DMS53 treated with DMSO at 0.1 percent for 48 hours (cell line): Measurements from ENCODE around the gene NAMPT.
A peak's percentile ranks its signal among the peaks of the same experiment; 100 is the strongest.
"Not testable (repeated sequence)": the region's sequence is repeated elsewhere in the genome, so short reads cannot be mapped to it uniquely, and the experiment has no call there.

Experiments used
- DNase-seq: peaks from one replicate; lab custom pipeline; 2025; ENCODE audit not compliant: unreplicated experiment; lab: John Stamatoyannopoulos, UW

Gene NAMPT

GRCh38 chr7:106236065-106236464 is 48.7 kb downstream of the NAMPT start:
- DNase-seq = no peak

DNA sequence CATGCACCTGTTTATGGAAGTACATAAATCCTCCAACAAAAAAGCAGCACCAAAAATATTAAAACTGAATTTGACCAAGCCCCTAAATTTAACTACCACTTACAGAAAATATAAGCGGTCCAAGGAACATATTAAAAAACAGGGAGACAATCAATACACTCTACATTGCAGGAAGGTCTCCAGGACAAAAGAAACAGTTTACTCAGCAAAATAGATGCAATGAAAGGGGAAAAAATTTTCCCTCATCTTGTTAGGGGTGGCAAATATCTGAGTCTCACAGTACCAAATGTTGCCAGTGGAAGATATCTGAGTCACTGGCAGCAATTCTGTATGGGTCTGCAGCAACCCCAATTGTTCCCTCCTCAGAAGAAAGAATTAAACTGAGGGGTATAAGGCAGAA is 50.4 kb downstream of the NAMPT start:
- DNase-seq = no peak

DNA sequence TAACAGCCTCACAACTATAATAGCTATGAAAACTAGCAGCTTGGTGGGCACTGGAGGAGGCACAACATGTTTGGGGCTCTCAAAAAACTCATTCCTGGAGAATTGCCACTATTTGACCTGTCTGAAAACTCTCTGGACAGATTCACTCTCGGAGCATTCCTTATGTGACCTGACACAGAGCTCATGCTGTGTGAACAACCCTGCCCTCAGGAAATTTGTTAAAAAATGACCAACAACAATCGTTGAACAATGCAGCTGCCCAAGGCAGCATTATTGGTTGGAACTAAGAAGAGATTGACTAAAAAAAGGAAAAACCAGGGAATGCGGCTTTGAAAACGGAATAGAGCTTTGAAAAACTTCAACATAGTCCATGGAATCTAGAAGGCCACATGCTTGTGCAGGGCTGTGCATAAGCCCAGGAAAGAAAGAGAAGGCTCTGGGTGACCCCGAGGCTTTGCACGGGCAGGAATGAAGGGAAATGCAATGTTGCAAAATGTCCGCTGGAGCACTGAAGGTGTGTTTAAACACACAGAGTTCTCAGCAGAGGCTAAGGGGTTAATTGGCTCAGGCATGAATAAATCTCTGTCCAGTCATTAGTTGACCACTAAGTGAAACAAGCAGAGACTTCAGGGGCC is 52.8 kb downstream of the NAMPT start:
- no peak for DNase-seq

DNA sequence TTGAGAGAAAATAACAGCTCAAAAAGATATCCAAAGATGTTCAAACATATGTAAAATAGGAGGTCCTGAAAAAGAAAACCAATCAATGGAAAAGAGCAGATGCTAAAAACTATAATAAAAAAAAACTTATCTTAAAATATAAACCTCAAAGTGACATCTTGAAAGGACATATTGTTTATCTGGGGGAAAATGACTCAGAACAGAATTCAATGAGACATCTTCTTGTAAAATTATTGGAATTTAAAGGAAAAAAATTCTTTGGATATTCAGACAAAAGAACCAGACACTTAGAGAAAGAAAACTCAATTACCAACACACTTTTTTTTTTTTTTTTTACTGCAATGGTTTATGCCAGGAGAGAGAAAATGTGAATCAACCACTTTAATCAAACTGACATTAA is 58.9 kb downstream of the NAMPT start:
- DNase-seq = no peak

DNA sequence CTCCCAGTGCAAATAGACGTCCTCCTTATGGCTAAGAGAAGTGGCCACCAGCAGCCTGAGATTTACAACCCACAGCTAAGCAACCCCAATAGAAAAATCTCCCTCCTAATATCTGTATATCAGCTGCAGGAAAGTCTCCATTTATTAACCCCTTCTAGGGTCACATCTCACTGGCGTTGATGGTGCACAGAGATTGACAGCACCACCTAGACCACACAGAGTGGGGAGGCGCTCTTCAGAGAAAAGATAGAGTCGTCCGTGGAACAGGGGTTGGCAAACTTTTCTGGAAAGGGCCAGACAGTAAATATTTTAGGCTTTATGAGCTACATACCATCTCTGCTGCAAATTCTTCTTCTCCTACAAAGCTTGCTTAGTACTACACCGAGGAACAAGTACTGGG is 60.0 kb downstream of the NAMPT start:
- no peak for DNase-seq

DNA sequence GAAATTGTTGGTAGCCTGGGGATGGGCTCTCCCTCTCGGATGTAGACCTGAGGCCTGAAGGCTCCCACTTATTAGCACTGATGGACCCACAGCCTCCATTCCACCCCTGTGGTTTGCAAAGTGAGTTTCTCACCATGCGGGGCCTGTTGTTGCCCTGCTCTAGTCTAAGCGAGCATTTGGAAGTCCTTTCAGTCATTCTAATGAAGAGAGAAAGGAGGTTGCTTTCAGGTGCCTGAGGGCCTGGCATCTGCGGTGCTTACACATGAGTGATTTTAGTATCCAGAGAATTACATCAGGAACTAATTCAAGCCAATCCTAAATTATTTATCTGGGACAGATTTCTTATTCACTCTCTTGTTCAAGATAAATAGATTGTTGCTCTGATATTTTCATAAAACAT is 61.6 kb downstream of the NAMPT start:
- DNase-seq = no peak

GRCh38 chr7:106222545-106222944 is 62.2 kb downstream of the NAMPT start:
- no peak for DNase-seq

DNA sequence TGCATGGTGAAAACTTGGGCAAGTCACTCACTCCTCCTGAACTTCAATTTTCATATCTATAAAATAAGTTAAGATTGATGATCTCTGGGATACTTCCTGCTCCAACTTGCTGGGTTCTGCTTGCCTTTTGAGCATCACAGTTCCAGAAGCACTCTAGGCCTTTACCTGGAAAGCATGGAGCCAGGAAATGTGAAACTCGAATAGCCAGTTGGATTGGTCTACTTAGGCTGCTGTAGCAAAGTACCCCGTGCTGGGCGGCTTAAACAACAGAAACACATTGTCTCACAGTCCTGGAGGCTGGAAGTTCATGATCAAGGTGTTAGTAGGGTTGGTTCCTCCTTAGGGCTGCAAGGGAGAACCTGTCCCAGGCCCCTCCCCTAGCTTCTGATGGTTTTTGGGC is 64.5 kb downstream of the NAMPT start:
- no peak for DNase-seq

DNA sequence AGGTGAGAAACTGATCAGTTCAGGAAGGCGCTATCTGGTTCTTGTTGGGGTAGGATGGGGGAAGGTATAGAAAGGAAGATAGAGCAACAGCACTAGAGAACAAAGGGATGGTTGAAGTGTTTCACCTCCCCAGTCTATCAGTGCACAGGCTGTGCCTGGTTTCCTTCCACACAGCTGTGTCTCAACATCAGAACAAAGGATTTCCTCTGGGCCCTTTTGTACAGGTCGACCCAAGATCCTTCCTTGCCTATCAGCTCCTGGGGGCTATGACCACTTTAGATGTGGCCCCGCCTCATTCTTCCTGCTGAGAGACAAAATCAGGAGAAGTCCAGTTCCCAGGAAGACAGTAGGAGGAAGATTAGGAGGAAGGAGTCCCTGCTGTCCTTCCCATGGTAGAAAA is 65.6 kb downstream of the NAMPT start:
- no peak for DNase-seq

DNA sequence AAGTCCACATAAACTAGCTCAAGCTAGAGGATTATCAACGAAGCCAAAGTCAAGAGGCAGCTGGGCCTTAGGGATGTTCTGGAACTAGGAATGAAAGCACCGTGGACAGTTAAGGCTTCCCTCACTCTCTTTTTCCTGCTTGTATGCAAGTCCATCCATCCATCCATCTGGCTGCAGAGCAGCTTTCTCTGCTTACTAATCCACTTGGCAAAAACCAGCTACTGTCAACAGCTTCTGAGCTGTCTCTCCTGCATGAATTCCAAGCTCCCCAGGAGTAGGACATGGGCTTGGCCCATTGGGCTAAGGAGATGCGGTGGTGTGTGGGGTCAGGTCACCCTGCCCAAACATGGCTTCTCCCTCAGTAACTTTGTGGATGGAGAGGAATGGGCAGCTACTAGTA is 66.2 kb downstream of the NAMPT start:
- no peak for DNase-seq

DNA sequence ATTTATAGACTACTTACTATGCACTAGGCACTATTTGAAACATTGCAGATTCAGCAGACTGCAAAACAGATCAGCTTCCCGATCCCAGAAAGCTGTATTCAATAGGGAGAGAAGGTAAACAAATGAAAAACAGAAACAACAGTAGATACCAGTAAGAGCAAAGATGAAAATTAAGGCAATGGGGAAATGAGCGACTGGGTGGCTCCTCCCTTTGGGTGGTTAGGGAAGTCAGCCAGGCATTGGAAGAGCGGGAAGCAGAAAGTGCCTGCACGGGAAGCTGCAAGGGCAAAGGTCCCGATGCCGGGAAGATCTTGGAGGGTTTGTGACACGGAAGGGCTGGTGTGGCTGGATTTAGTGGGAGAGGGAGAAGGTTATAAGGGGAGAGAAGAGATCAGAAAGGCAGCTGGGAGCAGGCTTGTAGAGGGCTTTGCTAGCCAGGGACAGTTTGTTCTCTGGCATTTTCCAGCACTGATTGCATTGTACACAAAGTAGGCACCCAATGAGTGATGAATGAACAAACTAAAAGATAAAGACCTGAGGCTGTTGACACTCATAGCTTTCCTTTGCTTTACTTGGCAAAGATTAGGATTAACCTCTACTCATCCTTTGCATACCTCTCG is 67.8 kb downstream of the NAMPT start:
- DNase-seq = peak; percentile 28

GRCh38 chr7:106216517-106216922 is 68.3 kb downstream of the NAMPT start:
- peak; percentile 55 for DNase-seq

- DNase-seq = no peak
These were observed 68.8 kb downstream of the NAMPT start for GRCh38 chr7:106215868-106216516.

DNA sequence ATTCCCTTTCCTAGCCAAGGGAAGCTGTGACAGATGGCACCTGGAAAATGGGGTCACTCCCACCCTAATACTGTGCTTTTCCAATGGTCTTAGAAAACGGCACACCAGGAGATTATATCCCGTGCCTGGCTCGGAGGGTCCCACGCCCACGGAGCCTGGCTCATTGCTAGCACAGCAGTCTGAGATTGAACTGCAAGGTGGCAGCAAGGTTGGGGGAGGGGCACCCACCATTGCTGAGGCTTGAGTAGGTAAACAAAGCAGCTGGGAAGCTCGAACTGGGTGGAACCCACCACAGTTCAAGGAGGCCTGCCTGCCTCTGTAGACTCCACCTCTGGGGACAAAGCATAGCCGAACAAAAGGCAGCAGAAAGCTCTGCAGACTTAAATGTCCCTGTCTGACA is 75.8 kb downstream of the NAMPT start:
- not testable (repeated sequence) for DNase-seq

DNA sequence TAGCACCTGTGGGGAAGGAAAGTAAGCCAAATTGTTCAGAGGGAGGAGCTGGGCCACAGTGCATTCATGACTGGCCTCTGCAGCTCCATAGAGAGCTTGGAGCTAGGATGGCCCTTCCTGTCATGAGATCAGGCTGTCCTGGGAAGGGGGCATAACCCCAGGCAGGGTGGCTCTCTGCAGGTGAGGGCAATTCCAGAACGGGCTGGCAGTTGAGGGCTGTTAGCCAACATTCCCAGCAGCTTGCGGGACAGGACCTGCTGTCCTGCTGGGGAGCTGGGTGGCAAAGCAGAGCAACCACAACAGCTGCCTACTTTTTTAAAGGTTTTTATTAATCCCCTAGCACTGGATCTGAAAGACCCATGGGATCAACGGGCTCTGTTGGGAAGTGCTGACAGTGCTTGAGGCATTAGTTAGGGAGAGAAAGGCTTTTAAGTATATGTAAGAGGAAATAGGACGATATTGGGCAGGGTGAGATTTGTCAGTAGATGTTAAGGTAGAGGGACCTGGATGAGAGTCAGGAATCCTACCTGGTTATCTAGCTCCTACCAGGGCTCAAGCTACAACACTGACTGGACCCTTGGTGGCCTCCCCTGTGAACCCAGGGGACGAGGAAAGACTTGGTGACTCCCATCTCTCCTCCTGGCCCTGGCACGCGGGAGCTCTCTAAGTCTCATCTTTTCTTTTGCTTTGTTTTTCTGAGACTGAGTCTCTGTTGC is 77.8 kb downstream of the NAMPT start:
- DNase-seq = no peak

DNA sequence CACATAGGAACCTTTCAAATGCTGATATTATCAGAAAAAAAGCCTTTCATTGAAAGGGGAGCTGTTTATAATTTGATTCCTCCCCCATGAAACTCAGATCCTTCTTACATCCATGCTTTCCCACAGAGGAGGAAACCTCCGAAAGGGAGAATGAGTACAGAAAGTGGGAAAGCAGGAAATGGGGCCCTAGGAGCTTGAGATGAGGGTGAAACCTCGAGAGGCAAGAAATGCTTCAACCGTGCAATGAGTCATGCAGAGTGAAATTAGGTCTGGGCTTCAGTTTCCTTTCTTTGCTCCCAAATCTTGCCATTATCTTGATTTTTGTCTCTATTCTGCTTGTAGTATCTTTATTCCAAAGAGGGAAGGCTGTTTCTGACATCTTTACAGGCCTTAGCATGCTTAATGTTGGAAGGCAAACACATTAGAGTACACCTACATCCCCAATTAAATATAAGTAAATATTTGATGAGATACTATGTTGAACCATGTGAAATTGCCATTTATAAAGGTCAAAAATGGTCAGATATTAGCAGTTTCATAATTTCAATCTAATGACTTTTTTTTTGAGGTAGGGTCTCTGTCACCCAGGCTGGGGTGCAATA is 79.1 kb downstream of the NAMPT start:
- DNase-seq = no peak

DNA sequence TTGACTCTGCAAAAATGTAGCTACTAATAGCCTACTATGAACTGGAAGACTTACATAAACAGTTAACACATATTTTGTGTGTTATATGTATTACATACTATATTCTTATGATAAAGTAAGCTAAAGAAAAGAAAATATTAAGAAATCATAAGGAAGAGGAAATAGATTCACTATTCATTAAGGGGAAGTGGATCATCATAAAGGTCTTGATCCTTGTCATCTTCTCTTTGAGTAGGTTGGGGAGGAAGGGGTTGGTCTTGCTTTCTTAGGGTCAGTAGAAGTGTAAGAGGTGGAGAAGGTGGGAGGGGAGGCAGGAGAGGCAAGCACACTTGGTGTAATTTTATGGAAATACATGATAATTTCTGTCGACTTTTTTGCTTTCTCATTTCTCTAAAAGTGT is 81.3 kb downstream of the NAMPT start:
- DNase-seq = no peak

DNA sequence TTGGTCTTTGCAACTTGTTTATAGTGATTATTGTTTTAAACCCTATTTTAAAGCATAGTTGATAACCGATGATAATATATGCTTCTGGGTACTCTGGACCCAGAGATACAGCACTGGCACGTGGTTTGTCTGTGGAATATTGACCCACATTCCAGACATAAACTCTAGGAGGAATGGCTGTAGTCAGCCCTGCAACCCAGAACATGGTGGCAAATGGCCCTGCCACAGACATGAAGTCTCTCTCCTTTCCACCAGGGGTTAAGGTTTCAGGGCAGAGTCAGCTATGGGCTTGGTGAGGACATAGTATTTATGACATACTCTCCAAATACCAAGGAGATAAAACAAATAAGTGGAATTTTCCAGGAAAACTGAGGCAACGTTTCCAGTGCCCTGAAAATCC is 83.6 kb downstream of the NAMPT start:
- DNase-seq = no peak

DNA sequence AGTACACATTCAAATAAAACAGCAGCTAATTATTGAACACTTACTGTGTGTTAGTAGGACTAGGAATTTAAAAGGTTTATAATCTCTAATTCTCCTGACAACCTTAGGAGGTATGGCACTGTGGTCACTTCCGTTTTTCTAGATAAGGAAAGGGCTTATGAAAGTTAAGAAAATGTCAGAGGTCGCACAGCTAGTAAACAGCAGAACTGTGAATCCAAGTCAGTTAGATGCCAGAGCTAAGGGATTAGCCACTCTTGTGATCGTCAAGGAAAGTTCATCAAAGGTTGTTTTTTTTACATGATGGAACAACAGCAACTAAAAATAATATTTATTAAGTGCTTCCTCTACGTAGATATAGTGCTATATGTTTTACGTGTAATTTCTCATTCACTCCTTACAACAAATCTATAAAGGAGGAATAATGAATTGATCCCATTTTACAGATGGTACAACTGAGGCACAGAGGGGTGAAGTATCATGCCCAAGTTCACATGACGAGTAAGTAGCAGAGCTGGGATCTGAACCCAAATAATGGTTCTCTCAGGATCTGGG is 84.9 kb downstream of the NAMPT start:
- no peak for DNase-seq

- no peak for DNase-seq
These were observed 85.8 kb downstream of the NAMPT start for GRCh38 chr7:106199024-106199423.
